DOHH2 (cell line): Measurements from ENCODE around the gene MAP2K7.

ENCODE experiments used
- EZH2phosphoT487 ChIP-seq: fragments of 200-600 bp; sonication (generic); IDR thresholded peaks from 2 replicates; pipeline ENCODE4 v1.6.1; 2017; ENCODE audit warnings: borderline replicate concordance, mild to moderate bottlenecking, antibody characterized with exemption, low read length, moderate library complexity, mixed read lengths
- TF ChIP-seq, protein P1 (sequence below): fragments of 200-600 bp; sonication (generic); IDR thresholded peaks from one replicate; pipeline ENCODE4 v1.5.1; 2014; ENCODE audit warnings: antibody characterized with exemption, mild to moderate bottlenecking, low read depth, low read length; ENCODE audit not compliant: poor library complexity, severe bottlenecking

GRCh38 chr19:7872306-7873204 is 31.1 kb upstream of the MAP2K7 start:
- TF ChIP-seq, protein P1, sequence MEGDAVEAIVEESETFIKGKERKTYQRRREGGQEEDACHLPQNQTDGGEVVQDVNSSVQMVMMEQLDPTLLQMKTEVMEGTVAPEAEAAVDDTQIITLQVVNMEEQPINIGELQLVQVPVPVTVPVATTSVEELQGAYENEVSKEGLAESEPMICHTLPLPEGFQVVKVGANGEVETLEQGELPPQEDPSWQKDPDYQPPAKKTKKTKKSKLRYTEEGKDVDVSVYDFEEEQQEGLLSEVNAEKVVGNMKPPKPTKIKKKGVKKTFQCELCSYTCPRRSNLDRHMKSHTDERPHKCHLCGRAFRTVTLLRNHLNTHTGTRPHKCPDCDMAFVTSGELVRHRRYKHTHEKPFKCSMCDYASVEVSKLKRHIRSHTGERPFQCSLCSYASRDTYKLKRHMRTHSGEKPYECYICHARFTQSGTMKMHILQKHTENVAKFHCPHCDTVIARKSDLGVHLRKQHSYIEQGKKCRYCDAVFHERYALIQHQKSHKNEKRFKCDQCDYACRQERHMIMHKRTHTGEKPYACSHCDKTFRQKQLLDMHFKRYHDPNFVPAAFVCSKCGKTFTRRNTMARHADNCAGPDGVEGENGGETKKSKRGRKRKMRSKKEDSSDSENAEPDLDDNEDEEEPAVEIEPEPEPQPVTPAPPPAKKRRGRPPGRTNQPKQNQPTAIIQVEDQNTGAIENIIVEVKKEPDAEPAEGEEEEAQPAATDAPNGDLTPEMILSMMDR, result no peak
- TF ChIP-seq EZH2phosphoT487, result no peak
